NOMO-1 (cell line): ENCODE data around the gene PARD3.
"Not testable (repeated sequence)": the region's sequence is repeated elsewhere in the genome, so short reads cannot be mapped to it uniquely, and the experiment has no call there.

Source experiments
- DNase-seq, 2 experiments: peaks; one replicate each; lab custom pipeline; 2025; ENCODE audit not compliant: unreplicated experiment in 2 of 2; lab: John Stamatoyannopoulos, UW

The PARD3 gene

DNA sequence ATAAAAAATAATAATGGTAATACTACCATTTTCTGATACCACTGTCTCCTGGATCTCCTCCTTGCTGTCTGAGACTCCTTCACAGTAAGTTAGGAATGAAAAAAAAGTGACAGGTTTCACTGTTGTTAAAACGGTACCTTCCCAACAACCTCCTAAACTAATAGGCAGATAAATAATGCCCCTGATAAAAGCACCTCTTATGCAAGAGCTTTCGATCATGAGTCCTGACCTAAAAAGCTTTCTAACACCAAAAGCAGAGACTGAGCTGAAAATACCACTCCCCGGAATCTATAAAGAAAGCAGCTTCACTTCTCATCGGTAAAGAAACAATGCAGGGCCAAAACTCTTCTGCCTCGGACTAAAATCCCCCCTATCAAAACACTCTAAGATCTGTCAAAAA is 14.5 kb downstream of the PARD3 start:
- no peak for DNase-seq

GRCh38 chr10:34798654-34799053 is 16.4 kb downstream of the PARD3 start:
- DNase-seq = no peak

GRCh38 chr10:34797155-34797554 is 17.9 kb downstream of the PARD3 start:
- no peak for DNase-seq

GRCh38 chr10:34796133-34796532 is 19.0 kb downstream of the PARD3 start:
- no peak for DNase-seq

DNA sequence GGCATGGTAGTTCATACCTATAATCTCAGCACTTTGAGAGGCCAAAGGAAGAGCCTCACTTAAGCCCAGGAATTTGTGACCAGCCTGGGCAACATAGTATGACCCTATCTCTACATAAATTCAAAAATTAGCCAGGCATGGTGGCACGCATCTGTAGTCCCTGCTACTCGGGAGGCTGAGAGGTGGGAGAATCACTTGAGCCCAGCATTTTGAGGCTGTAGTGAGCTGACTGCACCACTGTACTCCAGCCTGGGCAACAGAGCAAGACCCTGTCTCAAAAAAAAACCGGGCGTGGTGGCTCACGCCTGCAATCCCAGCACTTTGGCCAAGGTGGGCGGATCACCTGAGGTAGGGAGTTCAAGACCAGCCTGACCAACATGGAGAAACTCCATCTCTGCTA is 19.8 kb downstream of the PARD3 start:
- no peak for DNase-seq

- DNase-seq = no peak
These were observed 20.3 kb downstream of the PARD3 start for GRCh38 chr10:34794835-34795234.

GRCh38 chr10:34793581-34793980 is 21.5 kb downstream of the PARD3 start:
- DNase-seq = not testable (repeated sequence)

DNA sequence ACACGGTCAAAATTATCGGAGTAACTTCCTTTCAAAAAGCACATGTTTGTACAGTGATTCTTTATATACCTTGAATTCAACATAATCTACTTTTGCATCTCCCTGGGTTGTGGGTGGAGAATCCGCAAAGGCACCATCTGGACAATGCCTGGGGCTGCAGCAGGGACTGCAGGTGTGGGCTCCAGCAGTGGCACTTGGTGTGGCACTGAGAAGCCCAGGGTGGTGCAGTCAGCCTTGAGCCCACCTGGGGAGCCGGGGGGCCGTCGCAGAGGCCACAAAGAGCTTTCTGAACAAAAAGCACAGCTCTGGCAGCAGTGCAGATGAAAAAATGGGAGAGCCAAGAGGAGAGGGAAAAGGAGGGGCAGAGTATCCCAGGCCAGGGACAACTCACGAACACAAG is 22.2 kb downstream of the PARD3 start:
- no peak for DNase-seq

- no peak for DNase-seq
These were observed 23.1 kb downstream of the PARD3 start for GRCh38 chr10:34791947-34792346.

GRCh38 chr10:34791228-34791627 is 23.9 kb downstream of the PARD3 start:
- DNase-seq = no peak

DNA sequence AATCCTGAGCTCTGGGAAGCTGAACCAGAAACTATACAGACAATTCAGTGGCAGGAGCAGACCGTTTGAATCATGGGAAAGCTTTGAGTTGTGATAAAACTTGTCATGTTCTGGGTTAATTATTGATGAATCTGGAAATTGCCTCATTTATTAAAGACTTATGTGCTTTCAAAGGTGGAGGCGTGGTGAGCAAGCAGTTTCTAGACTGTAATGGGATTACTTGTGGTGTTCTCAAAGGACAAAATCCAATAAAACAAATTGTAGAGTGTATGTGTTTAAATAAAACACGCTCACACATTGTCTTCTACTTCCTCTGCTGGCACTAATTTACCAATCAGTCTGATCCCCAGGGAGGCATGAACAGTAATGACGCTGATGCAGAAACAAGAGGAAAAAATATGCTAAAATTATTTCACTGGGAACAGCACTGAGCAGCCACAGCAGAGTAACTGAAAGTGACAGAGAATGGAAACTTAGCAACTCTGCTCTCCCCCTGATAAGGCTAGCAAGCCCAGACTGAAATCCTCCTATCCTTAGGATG is 25.1 kb downstream of the PARD3 start:
- DNase-seq = no peak

- no peak for DNase-seq
These were observed 28.6 kb downstream of the PARD3 start for GRCh38 chr10:34786464-34786863.

GRCh38 chr10:34781711-34782110 is 33.4 kb downstream of the PARD3 start:
- no peak for DNase-seq

DNA sequence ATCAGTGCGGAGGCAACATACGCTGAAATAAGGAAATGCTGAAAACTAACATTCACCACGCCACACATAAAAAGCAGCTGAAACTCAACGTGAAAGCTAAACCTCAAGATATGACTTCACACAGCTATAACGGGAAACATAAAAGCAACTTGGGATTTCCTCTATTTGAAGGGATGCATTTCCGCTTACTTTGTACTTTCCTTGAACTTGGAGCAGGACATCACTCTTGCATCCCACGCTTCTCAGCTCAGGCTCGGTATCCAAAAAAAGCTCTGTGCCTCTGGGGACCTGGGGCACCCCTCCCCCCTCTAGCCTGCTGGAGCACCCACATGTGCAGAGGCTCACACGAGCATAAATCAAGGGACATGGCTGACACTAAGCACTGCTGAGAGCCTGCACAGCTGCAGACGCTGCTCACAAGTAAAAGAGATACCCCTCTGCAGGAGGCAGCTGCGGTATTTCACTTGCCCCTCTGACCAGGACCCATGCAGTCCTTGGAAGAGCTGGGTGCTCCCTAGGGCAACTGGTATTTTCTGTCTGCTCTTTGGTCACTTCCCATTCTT is 34.2 kb downstream of the PARD3 start:
- DNase-seq = no peak

GRCh38 chr10:34778237-34778636 is 36.9 kb downstream of the PARD3 start:
- no peak for DNase-seq

DNA sequence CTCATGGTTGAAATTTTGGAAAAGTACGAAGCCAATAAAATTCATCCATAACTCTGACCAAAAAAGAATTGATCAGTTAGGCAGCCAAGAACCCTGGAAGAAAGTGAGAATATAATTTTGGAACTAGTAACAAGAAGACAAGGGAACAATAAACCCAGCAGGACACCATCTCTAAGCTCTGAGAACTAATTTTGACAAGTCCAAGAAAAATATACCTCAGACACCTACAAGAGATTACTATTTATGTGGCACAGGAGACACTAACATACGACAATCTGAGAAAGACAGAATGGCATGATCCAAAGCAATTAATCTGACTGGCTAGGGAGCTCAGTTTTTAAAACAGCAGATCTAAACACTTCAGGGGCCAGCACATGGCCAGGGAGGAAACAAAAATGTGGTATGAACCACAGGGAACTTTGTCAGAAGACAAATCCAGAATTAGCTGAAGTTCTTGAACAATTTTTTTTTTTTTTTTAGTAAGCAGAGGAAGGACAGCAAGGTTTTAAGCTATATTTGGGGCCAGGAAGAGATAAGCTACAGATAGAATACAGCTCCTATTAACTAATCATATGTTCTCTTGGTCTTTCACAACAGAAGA is 38.9 kb downstream of the PARD3 start:
- no peak for DNase-seq

GRCh38 chr10:34775044-34775637 is 40.0 kb downstream of the PARD3 start:
- DNase-seq = no peak

DNA sequence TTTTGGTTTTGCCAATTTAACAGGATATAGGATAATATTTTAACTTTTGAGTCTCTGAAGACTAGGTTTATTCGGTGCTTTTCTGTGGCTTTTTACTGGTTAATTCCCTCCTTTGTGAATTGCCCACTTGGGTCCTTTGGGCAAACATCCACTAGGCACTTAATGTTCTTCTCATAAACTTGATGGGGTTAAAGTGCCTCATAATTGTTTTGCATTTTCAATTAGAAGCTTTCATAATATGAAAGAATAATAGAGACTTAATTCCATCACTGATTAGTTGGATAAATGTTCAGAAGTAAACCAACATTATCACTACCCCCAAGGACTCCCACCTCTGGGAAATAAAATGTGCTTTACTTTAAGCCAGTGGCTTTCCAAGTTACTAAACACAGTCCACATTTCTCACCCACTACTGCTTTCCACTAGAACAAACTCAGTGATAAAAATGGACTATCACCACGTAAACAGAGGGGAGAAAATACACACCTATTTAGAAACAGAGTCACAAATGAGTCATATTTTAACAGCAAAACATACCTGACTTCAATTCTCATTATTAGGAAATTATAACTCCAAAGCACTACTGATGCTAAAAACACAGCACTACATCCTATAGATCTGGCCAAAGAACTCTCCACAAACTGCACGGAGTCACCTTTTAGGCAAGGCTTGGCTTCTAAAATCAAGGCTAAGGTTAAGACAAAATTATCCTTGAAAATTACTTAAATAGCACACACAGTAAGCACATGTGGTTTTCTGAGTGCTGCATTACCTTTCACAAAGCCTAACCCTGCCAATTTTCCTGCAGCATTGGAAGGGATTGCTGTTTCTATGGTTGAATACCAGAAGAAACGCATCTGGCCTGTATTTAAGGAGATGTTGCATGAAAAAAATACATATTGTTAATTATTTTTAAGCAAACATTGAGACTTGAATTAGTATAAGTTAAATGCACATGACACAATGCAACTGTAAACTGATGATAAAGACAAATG is 41.2 kb downstream of the PARD3 start:
- DNase-seq = no peak

- no peak for DNase-seq
These were observed 43.6 kb downstream of the PARD3 start for GRCh38 chr10:34771525-34771924.

DNA sequence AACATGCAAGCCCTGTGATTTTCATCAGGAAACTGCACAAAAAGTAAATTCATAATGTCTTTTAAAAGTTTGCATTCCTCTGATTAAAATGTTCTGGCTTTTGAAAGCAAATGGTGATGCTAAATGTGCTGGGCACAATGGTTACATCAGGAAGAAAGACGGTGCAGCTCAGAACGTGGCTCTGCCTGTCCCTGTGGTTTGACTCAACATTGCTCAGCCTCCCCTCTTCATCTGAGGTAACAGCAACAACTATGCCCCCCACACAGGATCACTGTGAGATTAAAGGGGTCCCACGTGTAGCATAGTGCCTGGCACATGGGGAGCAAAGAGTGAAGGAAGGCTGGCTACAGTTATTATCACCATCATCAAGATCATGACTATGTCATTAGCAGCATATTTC is 44.0 kb downstream of the PARD3 start:
- DNase-seq = no peak

- DNase-seq = no peak
These were observed 45.2 kb downstream of the PARD3 start for GRCh38 chr10:34769899-34770298.
